ENCODE data around the gene MAVS.
"Not testable (repeated sequence)": the region's sequence is repeated elsewhere in the genome, so short reads cannot be mapped to it uniquely, and the experiment has no call there.

The MAVS gene

GRCh38 chr20:3906744-3907721 lies 60.4 kb downstream of the MAVS start:
- DNase-seq = not testable (repeated sequence)

- peak in 15 of 56 donors; percentile 9 to 51 (median 33) for DNase-seq
These were observed 62.0 kb downstream of the MAVS start for GRCh38 chr20:3908667-3909066.

GRCh38 chr20:3909952-3910366 lies 63.3 kb downstream of the MAVS start:
- no peak for DNase-seq

- no peak for DNase-seq
These were observed 64.2 kb downstream of the MAVS start for GRCh38 chr20:3910853-3911252.

- DNase-seq = peak in 9 of 56 donors; percentile 28 to 64 (median 39)
These were observed 65.3 kb downstream of the MAVS start for GRCh38 chr20:3911956-3912355.

GRCh38 chr20:3914446-3914845 lies 67.8 kb downstream of the MAVS start:
- DNase-seq = no peak

GRCh38 chr20:3915691-3916090 lies 69.1 kb downstream of the MAVS start:
- DNase-seq = no peak

- DNase-seq = no peak
These were observed 69.7 kb downstream of the MAVS start for GRCh38 chr20:3916364-3916763.

GRCh38 chr20:3919352-3919751 lies 72.7 kb downstream of the MAVS start:
- DNase-seq = no peak

GRCh38 chr20:3922223-3922982 lies 75.8 kb downstream of the MAVS start:
- no peak for DNase-seq

- DNase-seq = no peak
These were observed 76.3 kb downstream of the MAVS start for GRCh38 chr20:3922983-3923339.

- DNase-seq = peak in 16 of 56 donors; percentile 24 to 69 (median 48)
These were observed 77.2 kb downstream of the MAVS start for GRCh38 chr20:3923818-3924217.

GRCh38 chr20:3924304-3925112 lies 77.9 kb downstream of the MAVS start:
- peak in 2 of 56 donors; percentile 31 to 36 for DNase-seq

- DNase-seq = no peak
These were observed 78.6 kb downstream of the MAVS start for GRCh38 chr20:3925113-3925695.

Measured in nucleus accumbens (tissue), 56 donors.